Activated gamma-delta T cell treated with anti-CD3 and anti-CD28 coated beads, Interleukin-2, amount 50 U/mL, for 16 hours (primary cell): ENCODE measurements around the gene IFI44.

ENCODE experiments used
- DNase-seq: peaks from one replicate; pipeline ENCODE4 v3.0.0-alpha.2; 2020; ENCODE audit warnings: low read depth

The IFI44 gene

GRCh38 chr1:78652019-78652560 is 2.5 kb downstream of the IFI44 start:
- no peak for DNase-seq

GRCh38 chr1:78658901-78659300 is 9.3 kb downstream of the IFI44 start:
- DNase-seq, result no peak

- DNase-seq, result no peak
Measured at GRCh38 chr1:78663923-78664322, 14.3 kb downstream of the IFI44 start.

- no peak for DNase-seq
Measured at GRCh38 chr1:78664763-78665162, 15.1 kb downstream of the IFI44 start.

GRCh38 chr1:78665809-78666208 is 16.2 kb downstream of the IFI44 start:
- no peak for DNase-seq

- DNase-seq, result no peak
Measured at GRCh38 chr1:78667939-78668338, 18.3 kb downstream of the IFI44 start.

GRCh38 chr1:78668427-78668826 is 18.8 kb downstream of the IFI44 start:
- DNase-seq, result no peak

GRCh38 chr1:78672428-78672827 is 22.8 kb downstream of the IFI44 start:
- no peak for DNase-seq

GRCh38 chr1:78673120-78673519 is 23.5 kb downstream of the IFI44 start:
- no peak for DNase-seq

GRCh38 chr1:78676347-78676982 is 26.8 kb downstream of the IFI44 start:
- peak; percentile 30 for DNase-seq

GRCh38 chr1:78676993-78677392 is 27.4 kb downstream of the IFI44 start:
- DNase-seq, result no peak

GRCh38 chr1:78677788-78678187 is 28.2 kb downstream of the IFI44 start:
- DNase-seq, result no peak

GRCh38 chr1:78678324-78678723 is 28.7 kb downstream of the IFI44 start:
- no peak for DNase-seq

GRCh38 chr1:78681265-78681664 is 31.6 kb downstream of the IFI44 start:
- DNase-seq, result no peak

- no peak for DNase-seq
Measured at GRCh38 chr1:78682496-78682895, 32.9 kb downstream of the IFI44 start.

GRCh38 chr1:78683079-78683478 is 33.4 kb downstream of the IFI44 start:
- no peak for DNase-seq

- no peak for DNase-seq
Measured at GRCh38 chr1:78687315-78687714, 37.7 kb downstream of the IFI44 start.

- DNase-seq, result no peak
Measured at GRCh38 chr1:78687914-78688313, 38.3 kb downstream of the IFI44 start.

- DNase-seq, result no peak
Measured at GRCh38 chr1:78688697-78689096, 39.1 kb downstream of the IFI44 start.

- DNase-seq, result no peak
Measured at GRCh38 chr1:78690516-78690915, 40.9 kb downstream of the IFI44 start.

GRCh38 chr1:78691995-78692747 is 42.5 kb downstream of the IFI44 start:
- no peak for DNase-seq

- no peak for DNase-seq
Measured at GRCh38 chr1:78699813-78700212, 50.2 kb downstream of the IFI44 start.

- no peak for DNase-seq
Measured at GRCh38 chr1:78702426-78702825, 52.8 kb downstream of the IFI44 start.

GRCh38 chr1:78703806-78704205 is 54.2 kb downstream of the IFI44 start:
- DNase-seq, result no peak
